ELF-1 (cell line): ENCODE results near the gene KCNC3.

Experiments
- DNase-seq: peaks from one replicate; pipeline ENCODE4 v3.0.0-alpha.2; 2016; ENCODE audit warnings: low read depth, low spot score

Gene KCNC3

DNA sequence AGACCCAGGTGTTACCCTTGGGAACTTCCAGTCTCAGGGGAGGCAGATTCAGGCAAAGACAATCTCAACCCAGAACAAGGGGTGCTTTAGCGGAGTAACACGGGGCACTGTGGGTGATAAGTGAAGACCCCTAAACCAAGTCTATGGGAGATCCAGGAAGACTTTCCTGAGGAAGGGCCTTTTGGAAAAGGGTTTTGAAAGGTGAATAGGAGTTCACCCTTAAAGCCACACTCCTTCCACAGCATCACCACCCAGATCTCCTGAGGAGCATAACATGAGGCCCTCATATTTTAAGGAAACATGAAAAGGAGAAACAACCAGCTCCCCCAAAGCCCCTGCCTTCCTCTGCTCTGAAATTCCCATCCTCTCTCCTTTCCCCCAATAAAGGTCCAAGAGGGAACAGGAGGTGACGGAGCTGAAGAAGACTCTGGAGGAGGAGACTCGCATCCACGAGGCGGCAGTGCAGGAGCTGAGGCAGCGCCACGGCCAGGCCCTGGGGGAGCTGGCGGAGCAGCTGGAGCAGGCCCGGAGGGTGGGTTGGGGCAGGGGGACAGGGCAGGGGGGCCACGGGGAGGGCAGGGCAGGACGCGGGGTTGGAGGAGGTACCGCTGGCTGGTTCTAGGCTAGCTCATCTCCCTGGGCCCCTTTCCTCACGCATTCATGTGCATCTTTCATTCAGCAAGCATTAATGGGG is 52.7 kb downstream of the KCNC3 start:
- DNase-seq, result no peak

DNA sequence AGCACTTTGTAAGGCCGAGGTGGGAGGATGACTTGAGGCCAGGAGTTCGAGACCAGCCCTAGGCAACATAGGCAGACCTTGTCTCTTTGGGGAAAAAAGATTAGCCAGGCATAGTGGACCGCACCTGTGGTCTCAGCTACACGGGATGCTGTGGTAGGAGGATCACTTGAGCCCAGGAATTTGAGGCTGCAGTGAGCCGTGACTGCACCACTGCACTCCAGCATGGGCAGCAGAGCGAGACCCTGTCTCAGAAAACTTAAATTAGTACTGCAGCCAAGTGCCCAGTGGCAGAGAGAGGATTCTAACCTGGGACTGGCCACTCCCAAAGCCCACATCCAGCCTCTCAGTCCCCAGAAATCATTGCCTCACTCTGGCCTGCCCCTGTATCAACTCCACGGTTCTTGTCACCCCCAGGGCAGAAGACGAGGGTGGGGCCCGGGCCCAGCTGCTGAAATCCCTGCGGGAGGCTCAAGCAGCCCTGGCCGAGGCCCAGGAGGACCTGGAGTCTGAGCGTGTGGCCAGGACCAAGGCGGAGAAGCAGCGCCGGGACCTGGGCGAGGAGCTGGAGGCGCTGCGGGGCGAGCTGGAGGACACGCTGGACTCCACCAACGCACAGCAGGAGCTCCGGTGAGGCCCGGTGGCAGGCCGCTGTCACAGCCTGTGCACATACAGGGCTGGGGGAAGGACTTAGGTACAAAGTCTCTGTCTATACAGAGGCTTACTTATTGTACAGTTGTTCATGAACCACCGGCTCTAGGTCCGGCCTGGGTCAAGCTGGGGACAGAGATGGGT is 53.4 kb downstream of the KCNC3 start:
- DNase-seq, result peak; percentile 42

DNA sequence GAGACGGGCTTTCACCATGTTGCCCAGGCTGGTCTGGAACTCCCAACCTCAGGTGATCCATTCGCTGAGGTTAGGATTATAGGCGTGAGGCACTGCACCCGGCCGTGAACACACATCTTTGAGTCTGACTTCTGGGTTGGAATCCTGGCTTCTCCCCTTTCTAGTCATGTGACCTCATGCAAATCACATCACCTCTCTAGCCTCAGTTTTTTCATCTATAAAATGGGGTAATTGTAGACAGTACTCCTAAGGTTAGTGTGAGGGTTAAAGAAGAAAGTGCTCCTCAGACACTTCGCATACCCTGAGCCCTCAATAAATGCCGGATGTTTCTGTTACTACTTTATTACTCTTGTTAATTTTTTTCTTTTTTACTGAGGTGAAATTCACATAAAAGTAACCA is 55.4 kb downstream of the KCNC3 start:
- DNase-seq, result no peak

DNA sequence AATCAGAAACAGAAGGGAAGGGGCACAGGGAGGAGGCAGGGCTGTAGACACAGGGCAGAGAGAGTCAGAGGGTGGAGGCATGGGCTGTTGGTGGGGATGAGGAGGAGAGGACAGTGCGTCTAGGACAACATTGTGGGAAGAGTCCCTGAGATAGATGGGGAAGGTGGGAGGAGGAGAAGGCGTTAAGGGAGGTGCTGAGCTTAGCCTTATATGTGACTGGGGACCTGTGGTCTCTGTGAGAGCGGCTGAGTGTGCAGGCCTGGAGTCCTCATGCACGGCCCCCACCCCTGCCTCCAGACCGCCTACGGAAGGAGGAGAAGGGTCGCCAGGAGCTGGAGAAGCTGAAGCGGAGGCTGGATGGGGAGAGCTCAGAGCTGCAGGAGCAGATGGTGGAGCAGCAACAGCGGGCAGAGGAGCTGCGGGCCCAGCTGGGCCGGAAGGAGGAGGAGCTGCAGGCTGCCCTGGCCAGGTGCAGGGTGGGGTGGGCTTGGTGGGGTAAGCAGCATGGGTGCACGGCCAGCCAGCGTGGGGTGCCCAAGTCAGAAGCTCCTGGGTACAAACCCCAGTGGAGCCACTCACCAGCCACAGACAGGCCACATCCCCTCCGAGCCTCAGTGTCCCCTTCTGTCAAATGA is 56.8 kb downstream of the KCNC3 start:
- DNase-seq, result no peak

DNA sequence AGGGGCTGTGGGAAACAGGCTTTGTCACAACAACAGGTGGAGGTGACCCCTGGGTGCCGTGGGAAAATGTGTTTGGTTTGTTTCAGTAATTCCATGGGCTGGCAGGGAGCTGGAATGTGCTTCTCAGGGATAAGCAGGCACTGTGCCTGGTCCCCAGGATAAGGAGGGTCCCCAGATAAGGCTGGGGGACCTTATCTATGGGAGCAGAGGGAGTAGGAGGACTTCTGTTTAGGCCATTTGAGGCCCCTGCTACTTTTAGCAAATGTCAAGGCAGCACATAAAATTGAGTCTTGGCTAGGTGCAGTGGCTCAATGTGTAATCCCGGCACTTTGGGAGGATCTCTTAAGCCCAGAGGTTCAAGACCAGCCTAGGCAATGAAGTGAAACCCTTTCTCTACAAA is 59.5 kb downstream of the KCNC3 start:
- DNase-seq, result no peak

DNA sequence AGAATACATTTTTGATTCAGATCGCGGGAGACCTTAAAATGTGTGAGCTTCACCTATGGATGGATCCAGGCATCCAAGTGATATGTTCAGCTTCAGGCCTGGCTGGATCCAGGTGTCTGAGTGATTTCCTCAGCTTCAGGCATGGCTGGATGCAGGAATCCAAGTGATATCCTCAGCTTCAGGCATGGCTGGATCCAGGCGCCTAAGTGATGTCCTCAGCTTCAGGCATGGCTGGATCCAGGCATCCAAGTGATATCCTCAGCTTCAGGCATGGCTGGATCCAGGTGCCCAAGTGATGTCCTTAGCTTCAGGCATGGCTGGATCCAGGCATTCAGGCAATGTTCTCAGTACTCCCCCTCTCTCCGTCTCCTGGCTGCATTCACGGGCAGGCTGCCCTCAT is 60.7 kb downstream of the KCNC3 start:
- DNase-seq, result no peak

DNA sequence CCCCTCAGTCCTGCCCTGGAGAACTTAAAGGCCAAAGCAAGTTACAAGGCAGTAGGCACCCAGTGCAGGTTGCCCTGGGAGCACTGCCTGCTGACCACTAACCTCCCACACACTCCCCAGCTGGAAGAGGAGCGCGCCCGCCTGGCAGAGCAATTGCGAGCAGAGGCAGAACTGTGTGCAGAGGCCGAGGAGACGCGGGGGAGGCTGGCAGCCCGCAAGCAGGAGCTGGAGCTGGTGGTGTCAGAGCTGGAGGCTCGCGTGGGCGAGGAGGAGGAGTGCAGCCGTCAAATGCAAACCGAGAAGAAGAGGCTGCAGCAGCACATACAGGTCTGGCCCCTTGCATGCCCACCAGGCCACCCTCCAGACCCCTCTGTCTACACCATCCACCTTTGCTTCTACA is 61.1 kb downstream of the KCNC3 start:
- DNase-seq, result no peak

DNA sequence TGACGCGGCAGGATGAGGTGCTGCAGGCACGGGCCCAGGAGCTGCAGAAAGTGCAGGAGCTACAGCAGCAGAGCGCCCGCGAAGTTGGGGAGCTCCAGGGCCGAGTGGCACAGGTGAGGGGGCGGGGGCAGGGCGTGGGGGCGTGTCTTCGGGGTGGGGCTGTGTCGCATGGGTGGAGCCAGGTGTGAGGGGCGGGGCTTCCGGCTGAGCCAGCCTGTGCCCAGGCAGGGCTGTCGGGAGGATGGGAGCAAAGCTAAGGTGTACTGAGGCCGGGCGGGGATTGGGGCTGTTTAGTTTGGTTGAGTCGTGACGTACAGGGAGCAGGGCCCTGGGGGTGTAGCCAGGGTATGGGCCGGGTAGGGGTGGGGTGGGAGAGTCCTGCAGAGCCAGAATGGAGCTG is 62.3 kb downstream of the KCNC3 start:
- DNase-seq, result peak; percentile 87

DNA sequence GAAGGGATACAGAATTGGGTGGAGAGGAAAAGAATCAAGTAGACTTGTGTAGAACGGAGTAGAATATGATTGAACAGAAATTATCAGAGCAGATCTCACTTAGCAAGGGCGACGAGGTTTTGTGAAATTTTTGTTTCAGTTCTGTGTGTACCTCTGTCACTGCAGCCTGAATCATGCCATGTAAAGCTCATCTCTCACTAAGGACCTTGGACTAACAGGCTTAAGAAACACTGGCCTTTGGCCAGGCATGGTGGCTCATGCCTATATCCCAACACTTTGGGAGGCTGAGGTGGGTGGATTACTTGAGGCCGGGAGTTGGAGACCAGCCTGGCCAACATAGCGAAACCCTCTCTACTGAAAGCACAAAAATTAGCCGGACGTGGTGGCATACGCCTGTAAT is 63.1 kb downstream of the KCNC3 start:
- no peak for DNase-seq

DNA sequence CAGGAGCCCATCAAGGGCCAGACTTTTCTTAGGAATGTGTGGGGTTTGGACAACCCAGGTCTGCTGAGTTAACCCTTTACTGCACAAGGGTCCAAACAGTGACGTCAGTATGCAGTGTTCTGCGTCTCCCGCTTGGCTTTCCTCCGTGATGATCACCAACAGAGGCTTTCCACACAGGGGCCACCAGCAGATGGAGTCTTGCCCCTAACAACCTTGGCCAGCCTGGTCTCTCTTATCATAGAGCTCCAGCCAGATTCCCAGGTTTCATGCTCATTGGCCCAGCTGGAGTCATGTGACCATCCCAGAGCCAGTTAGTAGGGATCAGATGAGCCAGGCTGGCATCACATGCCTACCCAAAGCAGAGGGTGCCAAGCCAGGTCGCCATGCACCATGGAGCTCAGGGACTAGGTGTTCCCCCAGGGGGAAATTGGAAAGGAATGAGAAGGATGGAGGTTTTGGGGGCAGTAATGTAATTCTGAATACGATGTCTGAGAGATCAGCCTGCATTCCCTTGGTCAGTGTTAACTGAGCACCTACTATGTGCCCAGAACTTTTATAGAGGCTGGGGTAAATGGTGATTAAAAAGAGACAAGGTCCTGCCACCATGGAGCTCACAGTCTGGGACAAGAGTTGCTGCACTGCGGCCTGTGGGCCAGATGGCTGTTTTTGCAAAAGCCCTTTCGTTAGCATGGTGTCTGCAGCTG is 64.5 kb downstream of the KCNC3 start:
- peak; percentile 64 for DNase-seq

DNA sequence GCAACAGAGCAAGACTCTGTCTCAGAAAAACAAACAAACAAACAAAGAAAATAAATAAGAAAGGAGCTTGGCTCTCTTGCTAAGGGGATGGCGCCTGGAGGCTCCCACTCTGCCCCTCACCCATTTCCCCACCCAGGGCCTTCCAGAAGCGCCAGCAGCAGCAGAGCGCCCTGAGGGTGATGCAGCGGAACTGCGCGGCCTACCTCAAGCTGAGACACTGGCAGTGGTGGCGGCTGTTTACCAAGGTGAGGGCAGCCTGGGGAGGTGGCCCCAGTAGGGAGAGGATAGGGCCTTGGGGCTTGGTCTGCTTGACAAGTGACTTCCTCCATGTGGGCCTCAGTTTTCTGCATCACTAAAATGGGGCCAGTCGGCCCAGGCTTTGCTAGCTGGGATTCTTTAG is 66.0 kb downstream of the KCNC3 start:
- peak; percentile 60 for DNase-seq
